Fibroblast of the aortic adventitia (primary cell): ENCODE data around the gene GPR17. TPM values are rescaled to one million over a fixed set of nuclear protein-coding genes. Genes with fewer than 3 reads are reported as not detected.

Experiments used
- DNase-seq: peaks from one replicate; pipeline ENCODE4 v3.0.0-alpha.2; 2010; ENCODE audit warnings: low read depth
- H3K4me3 ChIP-seq: 2 replicates; pipeline ENCODE4 v1.5.1; 2011; ENCODE audit warnings: low read depth, mild to moderate bottlenecking, control low read depth, low read length, moderate library complexity
- CTCF ChIP-seq: IDR thresholded peaks from 2 replicates; pipeline ENCODE4 v1.5.1; 2011; ENCODE audit warnings: mild to moderate bottlenecking, low read length, control low read depth, inconsistent platforms; ENCODE audit not compliant: insufficient read depth
- total RNA-seq: library from RNA; depleted of rRNA; stranded (reverse); fragments of >200 nt; gene quantifications from 2 replicates; pipeline ENCODE4 v1.2.3, GENCODE V29; 2012; ENCODE audit warnings: low replicate concordance

GPR17 gene
- total RNA-seq, 1 donor, result not detected

- TF ChIP-seq CTCF, result no peak
- no peak overlapping the region for H3K4me3 ChIP-seq
- no peak for DNase-seq
Observed at GRCh38 chr2:127688405-127688804, 42.5 kb downstream of the GPR17 start.

DNA sequence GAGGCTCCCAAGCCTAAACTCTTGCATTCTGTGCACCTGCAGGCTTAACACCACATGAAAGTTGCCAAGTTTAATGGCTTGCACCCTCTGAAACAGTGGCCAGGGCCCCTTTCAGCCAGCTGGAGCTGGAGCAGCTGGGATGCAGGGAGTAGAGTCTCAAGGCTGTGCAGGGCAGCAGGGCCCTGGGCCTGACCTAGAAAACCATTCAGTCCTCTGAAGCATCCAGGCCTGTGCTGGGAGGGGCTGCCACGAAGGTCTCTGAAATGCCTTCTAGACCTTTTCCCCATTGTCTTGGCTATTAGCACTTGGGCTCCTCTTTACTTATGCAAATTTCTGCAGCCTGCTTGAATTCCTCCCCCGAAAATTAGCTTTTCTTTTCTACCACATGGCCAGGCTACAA is 44.7 kb downstream of the GPR17 start:
- TF ChIP-seq CTCF, result no peak
- no peak for DNase-seq
- no peak overlapping the region for H3K4me3 ChIP-seq

DNA sequence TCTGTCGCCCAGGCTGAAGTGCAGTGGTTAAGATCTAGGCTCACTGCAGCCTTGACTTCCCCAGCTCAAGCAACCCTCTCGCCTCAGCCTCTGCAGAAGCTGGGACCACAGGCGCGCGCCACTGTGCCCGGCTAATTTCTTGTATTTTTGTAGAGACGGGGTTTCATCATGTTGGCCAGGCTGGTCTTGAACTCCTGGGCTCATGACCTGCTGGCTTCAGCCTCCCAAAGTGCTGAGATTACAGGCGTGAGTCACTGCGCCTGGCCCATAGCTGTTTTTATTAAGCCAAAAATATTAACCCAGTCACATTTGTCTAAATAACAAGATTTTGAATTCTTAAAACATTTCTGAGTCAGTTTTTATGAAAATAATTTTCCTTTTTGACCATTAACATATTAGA is 49.0 kb downstream of the GPR17 start:
- no peak overlapping the region for H3K4me3 ChIP-seq
- TF ChIP-seq CTCF, result no peak
- DNase-seq, result peak; percentile 76

DNA sequence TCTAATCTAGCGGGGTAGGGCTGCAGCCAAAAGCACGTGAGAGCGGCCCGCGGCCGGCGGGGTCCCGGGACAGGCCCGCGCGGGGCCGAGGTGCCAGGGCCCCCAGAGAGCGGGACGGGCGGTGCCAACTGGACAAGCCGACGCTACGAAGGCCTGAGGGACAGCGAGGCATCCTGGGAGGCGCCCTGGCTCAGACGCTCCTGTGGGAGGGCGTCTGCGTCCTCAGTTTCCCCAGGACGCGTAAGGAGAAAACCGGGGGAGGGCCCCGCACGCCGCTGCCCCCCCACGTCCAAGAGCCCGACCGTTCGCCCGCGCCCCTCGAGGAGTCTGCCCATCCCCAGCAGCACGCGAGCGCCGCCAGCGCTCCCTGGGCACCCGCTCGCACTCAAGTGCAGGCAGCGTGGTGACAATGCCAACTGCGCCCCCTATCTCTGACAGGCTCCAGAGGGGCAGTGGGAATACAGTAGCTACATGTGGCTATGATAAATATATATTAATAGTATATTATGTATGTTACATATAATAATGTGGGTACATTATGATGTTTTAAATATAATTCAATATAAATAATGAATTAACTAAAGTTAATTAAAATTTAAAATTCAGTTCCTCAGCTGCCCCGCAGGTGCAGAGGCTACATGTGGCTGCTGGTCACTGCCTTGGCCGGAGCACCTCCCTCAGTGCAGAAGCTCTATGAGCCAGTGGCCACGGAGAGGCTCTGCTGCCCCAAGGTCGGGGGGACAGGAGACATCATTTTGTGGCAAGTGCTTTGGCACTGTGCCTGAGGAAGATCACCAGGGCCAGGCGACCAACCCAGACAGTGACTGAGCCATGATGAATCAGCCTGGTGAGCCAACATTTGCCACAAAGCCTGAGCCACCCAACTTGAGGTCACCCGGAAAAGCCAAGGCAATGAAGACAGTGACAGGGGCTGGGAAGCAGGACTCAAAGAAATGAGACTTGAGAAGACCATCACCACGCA is 49.8 kb downstream of the GPR17 start:
- TF ChIP-seq CTCF, result peak; percentile 21
- DNase-seq, result peak; percentile 16
- peak overlapping the region; percentile 5 for H3K4me3 ChIP-seq

GRCh38 chr2:127697482-127698180 is 51.7 kb downstream of the GPR17 start:
- no peak overlapping the region for H3K4me3 ChIP-seq
- DNase-seq, result no peak
- TF ChIP-seq CTCF, result no peak

- TF ChIP-seq CTCF, result no peak
- H3K4me3 ChIP-seq, result no peak overlapping the region
- DNase-seq, result no peak
Observed at GRCh38 chr2:127698553-127699355, 52.8 kb downstream of the GPR17 start.
